CD4-positive, alpha-beta T cell treated with Interleukin-12 subunit alpha and Interleukin-12 subunit beta, for 1 hour (primary cell): ENCODE measurements around the gene UGGT1.
A peak's percentile ranks its signal among the peaks of the same experiment; 100 is the strongest.

Experiments used
- DNase-seq: peaks from one replicate; pipeline ENCODE4 v3.0.0-alpha.2; 2020

The UGGT1 gene, protein sequence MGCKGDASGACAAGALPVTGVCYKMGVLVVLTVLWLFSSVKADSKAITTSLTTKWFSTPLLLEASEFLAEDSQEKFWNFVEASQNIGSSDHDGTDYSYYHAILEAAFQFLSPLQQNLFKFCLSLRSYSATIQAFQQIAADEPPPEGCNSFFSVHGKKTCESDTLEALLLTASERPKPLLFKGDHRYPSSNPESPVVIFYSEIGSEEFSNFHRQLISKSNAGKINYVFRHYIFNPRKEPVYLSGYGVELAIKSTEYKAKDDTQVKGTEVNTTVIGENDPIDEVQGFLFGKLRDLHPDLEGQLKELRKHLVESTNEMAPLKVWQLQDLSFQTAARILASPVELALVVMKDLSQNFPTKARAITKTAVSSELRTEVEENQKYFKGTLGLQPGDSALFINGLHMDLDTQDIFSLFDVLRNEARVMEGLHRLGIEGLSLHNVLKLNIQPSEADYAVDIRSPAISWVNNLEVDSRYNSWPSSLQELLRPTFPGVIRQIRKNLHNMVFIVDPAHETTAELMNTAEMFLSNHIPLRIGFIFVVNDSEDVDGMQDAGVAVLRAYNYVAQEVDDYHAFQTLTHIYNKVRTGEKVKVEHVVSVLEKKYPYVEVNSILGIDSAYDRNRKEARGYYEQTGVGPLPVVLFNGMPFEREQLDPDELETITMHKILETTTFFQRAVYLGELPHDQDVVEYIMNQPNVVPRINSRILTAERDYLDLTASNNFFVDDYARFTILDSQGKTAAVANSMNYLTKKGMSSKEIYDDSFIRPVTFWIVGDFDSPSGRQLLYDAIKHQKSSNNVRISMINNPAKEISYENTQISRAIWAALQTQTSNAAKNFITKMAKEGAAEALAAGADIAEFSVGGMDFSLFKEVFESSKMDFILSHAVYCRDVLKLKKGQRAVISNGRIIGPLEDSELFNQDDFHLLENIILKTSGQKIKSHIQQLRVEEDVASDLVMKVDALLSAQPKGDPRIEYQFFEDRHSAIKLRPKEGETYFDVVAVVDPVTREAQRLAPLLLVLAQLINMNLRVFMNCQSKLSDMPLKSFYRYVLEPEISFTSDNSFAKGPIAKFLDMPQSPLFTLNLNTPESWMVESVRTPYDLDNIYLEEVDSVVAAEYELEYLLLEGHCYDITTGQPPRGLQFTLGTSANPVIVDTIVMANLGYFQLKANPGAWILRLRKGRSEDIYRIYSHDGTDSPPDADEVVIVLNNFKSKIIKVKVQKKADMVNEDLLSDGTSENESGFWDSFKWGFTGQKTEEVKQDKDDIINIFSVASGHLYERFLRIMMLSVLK (N-terminal part only)

DNA sequence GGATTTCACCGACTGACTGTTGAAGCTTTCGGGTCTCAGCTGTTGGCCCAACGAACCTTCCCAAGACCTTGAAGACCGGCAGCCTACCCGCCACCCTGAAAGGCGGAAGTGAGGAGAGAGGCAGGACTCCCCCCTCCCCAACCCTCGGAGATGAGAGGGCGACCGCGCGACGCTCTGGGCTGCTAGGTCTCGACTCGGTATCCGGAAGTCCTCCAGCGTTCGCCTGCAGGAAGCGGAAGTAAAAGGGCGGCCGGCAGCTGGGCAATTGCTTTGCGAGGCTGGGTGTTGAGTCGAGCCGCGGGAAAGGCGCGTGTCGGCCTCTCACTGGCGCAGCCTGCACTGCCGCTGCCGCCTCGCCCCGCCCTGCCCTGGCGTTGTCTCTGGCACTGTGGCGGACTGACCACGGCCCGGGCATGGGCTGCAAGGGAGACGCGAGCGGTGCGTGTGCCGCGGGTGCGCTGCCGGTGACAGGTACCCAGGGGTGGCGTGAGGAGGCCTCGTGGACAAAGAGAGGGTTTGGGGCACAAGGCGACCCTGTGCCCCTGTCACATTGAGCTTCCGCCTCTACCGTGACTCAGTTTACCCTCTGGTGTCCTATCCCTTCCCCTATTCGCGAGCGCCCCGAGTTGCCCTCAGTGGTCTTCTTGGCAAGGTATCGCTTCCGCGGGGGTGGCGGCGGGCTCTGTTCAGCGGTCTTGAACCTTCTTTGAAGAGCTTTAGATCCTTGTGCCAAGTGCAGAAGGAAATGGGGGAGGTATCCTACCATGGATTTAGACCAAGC lies at the start of gene UGGT1:
Gene UGGT1, plus strand, starts transcription at position 256 of the 781 bp plus-strand sequence. Its CDS starts 158 bp downstream, at position 414.
- peak; percentile 96 for DNase-seq

DNA sequence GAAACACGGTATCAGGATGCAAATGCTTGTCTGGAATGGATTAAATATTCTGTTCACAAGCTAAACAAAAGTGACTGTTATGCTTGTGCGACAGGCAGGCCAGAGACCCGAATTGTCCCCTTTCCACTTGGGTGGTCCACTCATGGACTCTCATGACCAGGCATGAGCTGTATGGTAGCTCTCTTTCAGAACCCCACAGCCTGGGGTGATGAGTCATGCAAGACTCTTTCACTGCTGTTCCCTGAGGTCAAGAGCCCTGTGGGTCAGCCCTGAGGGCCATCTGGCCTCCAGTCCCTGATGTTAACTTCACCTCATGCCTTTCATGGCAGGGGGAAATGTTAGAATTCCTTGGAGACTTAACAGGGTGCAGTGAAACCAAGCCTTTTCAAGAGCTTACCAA lies 49.4 kb upstream of the UGGT1 start:
- no peak for DNase-seq

DNA sequence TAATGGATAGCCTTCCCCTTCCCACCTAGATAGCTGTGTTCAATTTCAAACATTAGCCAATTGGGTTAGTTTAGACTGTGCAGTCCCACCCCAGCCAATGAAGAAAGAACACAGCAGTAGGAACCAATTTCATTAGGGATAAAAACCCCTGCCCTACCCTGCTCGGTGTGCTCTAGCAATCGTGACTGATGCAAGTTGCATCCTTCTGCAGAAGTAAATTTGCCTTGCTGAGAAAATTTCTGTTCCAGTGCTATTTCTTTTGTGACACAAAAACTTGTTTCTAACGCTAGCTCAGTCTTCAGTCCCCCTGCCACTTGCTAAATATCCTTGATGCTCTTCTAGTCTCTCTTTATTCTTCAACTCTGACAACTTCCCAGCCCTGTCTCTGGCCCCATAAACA lies 48.0 kb upstream of the UGGT1 start:
- no peak for DNase-seq

DNA sequence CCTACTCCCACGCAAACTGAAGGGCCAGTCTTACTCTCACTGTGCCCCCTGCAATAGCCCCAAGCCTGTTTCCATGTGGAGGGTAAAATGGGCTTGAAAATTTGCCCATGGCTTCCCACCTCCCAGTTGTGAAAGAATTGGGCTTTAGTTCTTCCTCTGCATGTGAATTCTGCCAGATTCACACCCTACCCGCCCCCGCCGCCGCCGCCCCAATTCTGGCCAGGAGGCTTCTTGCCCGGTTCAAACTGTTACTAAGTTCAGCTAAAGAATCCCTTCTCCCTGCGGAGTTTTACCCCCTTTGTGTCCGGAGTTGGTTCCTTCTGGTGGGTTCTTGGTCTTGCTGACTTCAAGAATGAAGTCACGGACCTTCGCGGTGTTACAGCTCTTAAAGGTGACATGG lies 37.7 kb upstream of the UGGT1 start:
- DNase-seq, result no peak

DNA sequence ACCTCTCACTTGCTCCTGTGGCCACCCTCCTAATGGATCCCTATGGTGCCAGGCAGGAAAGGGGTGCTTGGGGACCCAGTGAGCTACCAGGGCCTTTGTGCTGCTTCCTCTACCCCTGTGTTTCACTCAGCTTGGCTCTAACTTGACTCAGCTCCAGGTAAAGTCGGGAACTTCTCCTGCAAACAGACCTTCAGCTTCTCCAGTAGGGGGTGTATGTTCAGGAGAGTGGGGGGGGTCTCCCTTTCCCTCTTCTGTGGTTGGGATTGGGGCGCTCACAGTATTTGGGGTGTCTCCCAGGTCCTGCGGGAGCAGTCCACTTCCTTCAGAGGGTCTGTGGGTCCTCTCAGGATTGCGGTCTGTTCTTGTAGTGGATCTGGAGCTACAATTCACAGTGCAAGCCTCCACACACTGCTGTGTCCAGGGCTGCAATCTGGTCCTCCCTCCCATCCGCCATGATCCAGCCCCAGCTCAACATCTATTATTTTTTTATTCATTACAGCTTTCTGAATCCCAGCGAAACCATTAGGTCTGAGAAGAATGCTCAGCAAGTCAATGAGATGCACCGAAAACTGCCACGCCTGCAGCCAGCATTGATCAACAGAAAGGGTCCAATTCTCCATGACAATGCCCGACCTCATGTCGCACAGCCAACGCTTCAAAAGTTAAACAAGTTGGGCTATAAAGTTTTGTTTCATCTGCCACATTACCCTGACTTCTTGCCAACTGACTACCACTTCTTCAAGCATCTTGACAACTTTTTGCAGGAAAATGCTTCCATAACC lies 36.7 kb upstream of the UGGT1 start:
- no peak for DNase-seq

DNA sequence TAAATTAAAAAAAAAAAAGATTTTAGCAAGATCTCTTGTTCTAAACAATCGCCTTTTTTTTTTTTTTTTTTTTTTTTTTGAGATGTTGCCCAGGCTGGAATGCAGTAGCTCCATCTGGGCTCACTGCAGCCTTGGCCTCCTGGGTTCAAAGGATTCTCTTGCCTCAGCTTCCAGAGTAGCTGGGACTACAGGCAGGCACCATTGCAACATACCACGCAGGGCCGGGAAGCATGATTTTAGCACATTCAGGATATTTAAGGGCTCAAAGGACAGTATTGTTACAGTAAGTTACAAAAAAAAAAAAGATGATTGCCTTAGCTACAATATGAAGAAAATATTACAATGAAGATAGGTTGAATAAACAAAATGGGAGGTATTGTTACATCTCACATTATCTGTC lies 33.7 kb upstream of the UGGT1 start:
- no peak for DNase-seq

DNA sequence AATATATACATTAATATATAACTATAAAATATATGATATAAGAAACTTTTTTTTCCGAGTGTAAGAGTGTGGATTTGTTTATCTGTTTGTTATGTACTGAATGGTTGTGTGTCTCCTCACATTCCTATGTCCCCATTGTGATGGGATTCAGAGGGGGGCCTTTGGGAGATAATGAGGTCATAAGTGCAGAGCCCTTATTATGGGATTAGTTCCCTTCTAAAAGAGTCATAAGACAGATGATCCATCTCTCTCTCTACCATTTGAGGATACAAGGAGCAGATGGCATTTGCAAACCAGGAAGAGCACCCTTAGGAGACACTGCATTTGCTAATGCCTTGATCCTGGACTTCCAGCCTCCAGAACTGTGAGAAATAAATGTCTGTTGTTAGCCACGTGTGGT lies 32.9 kb upstream of the UGGT1 start:
- DNase-seq, result no peak

DNA sequence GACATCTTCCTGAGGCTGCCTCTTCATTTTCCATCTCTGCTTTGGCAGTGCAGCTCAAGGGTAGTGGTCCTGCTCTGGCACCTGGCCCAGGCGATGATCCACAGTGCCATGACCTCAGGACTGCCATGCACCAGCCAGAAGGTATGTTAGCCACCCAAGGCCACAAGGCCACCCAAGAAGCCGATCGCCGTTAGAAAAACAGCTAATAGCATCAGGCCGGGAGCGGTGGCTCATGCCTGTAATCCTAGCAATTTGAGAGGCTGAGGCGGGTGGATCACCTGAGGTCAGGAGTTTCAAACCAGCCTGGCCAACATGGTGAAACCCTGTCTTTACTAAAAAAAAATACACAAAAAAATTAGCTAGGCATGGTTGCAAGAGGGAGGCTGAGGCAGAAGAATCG lies 28.4 kb upstream of the UGGT1 start:
- no peak for DNase-seq

DNA sequence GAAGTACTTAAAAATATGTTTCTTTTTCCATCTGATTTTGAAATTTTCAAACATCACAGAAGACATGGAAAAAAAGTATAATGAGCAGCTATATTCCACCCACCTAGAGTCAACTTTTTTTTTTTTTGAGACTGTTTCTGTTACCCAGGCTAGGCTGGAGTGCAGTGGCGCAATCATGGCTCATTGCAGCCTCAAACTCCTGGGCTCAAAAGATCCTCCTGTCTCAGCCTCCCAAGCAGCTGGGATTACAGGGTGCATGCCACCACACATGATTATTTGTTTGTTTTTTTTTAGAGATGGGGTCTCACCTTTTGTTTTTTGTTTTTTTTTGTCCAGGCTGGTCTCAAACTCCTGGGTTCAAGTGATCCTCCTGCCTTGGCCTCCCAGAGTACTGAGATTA lies 26.6 kb upstream of the UGGT1 start:
- DNase-seq, result no peak

DNA sequence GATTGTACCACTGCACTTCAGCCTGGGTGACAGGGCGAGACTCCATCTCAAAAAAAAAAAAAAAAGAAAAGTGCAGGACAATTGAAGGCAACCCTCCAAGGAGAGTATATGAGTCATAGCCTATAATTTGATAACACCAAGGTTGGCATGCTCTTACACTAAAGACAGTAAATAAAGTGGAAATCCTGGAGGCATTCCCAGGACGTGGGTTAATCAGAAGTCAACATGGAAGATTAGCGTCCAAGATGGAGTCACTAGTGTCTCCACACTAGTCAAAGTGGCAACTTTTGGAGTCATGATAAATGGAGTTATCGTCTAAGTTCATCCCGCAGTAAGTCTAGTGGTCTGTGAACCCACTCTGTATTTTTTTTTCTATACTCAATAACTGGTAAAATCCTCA lies 21.2 kb upstream of the UGGT1 start:
- no peak for DNase-seq

DNA sequence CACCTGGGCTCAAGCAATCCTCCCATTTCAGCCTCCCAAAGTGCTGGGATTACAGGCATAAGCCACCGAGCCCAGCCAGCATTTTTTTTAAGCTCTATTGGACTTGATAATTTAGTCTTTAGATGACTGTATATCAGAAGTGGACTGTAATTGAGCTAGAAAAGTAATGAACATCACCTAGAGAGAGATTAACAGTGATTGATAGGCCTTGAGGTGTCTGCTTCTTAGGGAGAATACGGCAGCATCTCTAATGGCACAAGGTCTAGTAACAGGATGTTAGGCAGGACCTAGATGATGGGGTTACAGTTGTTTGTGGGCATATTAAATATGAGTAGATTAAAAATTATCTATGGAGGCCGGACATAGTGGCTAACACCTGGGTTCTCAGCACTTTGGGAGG lies 17.7 kb upstream of the UGGT1 start:
- no peak for DNase-seq

DNA sequence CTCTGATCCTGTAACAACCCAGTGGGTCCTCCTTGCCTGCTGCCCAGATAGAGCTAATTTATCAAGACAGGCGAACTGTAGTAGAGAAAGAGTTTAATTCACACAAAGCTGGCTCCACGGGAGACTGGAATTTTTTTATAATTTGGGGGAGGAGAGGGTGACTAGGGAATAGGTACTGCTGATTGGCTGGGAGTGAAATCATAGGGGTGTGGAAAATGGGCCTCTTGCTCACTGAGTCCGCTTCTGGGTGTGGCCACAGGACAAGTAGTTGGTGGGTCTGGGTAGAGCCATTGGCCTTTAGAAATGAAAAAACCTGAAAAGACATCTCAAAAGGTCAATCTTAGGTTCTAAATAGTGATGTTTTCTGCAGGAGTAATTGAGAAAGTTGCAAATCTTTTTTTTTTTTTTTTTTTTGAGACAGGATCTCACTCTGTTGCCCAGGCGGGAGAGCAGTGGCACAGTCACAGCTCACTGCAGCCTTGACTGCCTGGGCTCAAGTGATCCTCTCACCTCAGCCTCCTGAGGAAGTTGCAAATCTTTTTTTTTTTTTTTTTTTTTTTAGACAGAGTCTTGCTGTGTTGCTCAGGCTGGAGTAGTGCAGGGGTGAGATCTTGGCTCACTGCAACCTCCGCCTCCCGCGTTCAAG lies 14.4 kb upstream of the UGGT1 start:
- DNase-seq, result no peak

DNA sequence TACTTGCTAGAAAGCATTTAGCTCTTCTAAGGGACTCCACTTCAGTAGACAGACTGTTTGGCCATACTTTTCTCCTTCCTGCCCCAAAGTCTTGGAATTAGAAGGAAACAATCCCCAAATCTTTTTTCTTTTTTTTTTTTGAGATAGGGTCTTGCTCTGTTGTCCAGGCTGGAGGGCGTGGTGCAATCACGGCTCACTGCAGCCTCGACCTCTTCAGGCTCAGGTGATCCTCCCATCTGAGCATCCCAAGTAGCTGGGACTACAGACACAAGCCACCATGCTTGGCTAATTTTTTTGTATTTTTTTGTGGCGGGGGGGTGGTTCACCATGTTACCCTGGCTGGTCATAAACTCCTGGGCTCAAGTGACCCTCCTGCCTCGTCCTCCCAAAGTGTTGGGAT lies 6.2 kb upstream of the UGGT1 start:
- DNase-seq, result no peak

DNA sequence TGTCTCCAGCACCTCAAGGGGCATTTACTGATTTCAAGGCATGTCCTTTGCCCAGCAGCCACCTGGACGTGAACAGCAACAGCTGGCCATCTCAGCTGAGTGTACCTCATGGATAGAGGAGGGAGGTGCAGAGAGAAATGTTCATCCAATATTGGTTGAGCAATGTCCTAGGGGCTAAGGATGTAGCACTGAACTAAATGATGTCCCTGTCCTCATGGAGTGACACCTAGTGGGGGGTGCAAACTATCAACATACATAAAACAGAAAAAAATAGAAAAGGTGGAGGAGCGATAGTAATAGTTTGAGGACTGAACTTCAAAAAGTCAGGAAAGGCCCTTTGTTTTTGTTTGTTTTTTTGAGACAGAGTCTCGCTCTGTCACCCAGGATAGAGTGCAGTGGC lies 4.8 kb upstream of the UGGT1 start:
- no peak for DNase-seq

DNA sequence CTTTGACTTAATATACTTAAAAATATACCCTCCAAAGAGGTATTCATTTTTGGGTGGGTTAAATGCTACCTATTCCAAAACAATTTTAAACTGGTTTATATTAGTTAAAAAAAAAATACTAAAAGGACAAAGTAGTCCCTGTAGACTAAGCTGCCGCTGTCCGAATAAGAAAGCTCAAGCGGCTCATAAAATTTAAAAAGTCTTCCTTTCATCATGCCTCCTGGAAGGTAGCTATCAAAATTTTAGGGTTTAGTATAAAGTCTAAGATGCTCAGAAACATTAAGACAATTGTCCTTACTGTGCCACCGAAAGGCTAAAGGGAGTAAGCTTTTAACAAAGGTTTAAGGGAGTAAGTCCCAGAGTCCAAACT lies 440 bp upstream of the UGGT1 start:
- DNase-seq, result no peak

DNA sequence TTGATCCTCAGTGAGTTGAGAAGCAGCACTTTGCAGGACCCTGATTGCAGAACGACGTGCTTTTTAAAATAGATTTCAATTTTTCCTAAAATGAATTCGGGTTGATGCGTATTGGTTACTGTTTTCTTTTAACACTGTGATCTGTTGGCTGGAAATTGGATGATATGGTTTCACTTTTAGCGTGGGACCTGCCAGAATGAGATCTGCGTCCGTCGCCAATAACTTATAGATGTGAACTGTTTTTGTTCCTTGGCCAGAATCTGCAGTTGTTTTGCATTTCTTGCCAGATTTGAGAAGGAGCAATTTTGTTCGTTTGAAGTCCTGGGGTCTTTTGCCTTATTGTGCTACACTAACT lies 703 bp downstream of the UGGT1 start:
- peak; percentile 20 for DNase-seq

DNA sequence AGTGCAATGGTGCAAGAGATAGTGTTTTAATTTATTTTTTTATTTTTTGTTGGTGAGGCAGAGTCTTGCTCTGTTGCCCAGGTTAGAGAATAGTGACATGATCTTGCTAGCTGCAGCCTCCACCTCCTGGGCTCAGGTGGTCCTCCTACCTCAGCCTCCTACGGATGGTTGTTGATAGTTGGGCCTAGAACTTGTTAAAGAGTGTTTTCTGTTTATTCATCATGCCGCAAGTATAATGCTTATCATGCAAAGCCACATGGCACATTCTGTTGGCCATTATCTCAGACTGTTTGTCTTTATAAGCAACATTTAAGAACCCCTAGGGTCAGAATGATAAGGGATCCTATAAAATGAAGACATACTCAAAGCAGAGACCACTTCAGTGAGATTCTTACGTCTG lies 1.7 kb downstream of the UGGT1 start:
- no peak for DNase-seq

DNA sequence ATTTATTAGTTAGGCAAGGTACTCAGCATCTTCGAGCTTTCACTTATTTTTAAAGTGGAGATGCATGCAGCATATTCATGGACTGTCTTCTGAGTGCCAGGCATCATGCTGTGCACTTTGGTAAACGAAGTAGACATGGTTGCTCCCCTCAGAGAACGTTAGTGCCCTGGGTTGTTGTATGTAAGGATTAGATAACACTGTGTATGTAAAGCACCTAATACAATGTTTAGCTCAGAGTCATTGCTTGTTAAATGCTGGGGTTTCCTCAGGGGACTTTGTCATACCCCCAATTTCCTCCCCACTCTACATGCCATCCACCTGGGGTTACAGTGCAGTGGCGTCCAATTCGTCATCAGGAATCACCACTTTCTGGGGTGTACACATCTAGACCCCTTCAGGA lies 2.8 kb downstream of the UGGT1 start:
- no peak for DNase-seq

DNA sequence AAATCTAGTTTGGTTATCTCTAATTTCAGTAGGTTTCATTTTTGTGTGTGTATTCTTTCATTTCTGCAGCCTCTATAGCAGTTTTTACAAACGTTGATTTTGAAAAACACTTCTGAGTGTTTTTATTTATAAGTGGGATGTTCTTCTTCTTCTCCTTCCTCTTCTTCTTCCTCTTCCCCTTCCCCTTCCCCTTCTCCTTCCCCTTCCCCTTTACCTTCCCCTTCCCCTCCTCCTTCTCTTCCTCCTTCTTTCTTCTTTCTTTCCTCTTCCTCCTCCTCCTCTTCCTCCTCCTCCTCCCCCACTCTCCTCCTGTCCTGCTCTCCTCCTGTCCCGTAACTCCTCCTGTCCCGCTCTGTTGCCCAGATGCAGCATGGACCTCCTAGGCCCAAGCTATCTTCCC lies 4.2 kb downstream of the UGGT1 start:
- DNase-seq, result no peak

DNA sequence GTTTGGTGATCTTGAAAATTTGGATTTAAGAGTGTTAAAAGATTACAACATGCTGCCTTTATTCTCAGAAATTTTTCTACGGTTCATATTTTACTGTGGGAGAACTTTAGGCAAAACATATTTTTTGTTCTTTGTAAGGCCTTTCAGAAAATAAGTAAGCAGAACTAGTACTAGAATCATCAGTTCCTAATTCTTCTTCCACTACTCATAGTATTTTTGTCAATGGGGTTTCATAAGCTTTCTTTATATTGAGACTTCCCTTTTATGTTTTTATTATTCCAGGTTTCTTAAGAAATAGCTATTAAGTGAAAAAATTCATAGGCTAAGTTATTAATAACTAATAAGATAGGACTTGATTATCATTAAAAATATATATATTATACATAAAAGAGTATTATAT lies 12.4 kb downstream of the UGGT1 start:
- no peak for DNase-seq

DNA sequence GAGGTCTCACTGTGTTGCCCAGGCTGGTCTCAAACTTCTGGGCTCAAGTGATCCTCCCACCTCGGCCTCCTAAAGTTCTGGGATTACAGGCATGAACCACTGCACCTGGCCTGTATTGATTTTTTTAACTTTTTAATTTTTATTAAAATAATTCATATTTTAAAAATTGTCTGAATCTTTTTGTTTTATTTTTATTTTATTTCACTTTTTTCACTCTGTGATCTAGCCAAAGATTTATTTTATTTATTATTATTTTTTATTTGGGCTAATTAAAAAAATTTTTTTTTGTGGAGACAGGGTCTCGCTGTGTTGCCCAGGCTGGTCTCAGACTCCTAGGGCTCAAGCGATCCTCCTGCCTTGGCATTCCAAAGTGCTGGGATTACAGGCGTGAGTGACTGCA lies 14.1 kb downstream of the UGGT1 start:
- no peak for DNase-seq
